H1 (cell line): ENCODE measurements around the gene PTGER3. TPM values are rescaled to one million over a fixed set of nuclear protein-coding genes. Genes with fewer than 3 reads are reported as not detected.

Experiments
- CTCF ChIA-PET: fragments of 300-600 bp; sonication (Branson Sonifier 250); formaldehyde crosslinking; loops from one replicate; lab custom pipeline; 2021; ENCODE audit not compliant: partially characterized antibody; lab: Charles Lee
- POLR2A ChIA-PET: fragments of 300-600 bp; sonication (Branson Sonifier 250); formaldehyde crosslinking; loops from one replicate; lab custom pipeline; 2021; ENCODE audit warnings: inconsistent platforms; ENCODE audit not compliant: partially characterized antibody; lab: Charles Lee
- DNase-seq, 2 experiments: peaks; one replicate each; pipeline versions ENCODE4 v3.0.0 to v3.0.0-alpha.2; 2010 to 2022; ENCODE audit warnings: low spot score in 2 of 2, low read depth in 1 of 2, mixed read lengths in 1 of 2
- FAIRE-seq: peaks from 2 replicates; lab custom pipeline; 2011; peaks lifted over from hg19 to GRCh38; lab: Jason Lieb, UNC
- H2AFZ ChIP-seq: 2 replicates; pipeline ENCODE4 v1.8.1; 2012; ENCODE audit warnings: low read length, inconsistent platforms
- H2AK5ac ChIP-seq: 2 replicates; pipeline ENCODE4 v1.6.1; 2013; ENCODE audit warnings: low read depth, low read length
- H2BK120ac ChIP-seq: replicated peaks from 2 replicates; pipeline ENCODE3; 2013; ENCODE audit warnings: low read depth, low read length, inconsistent platforms
- H2BK12ac ChIP-seq: 2 replicates; pipeline ENCODE4 v1.6.1; 2013; ENCODE audit warnings: low read depth, low read length
- H2BK15ac ChIP-seq: 2 replicates; pipeline ENCODE4 v1.6.1; 2013; ENCODE audit warnings: low read length
- H2BK20ac ChIP-seq: 2 replicates; pipeline ENCODE4 v1.6.1; 2013; ENCODE audit warnings: low read length
- H2BK5ac ChIP-seq: 2 replicates; pipeline ENCODE4 v1.6.1; 2013; ENCODE audit warnings: low read depth, low read length
- H3K14ac ChIP-seq: 2 replicates; pipeline ENCODE4 v1.6.1; 2013; ENCODE audit warnings: inconsistent platforms; ENCODE audit not compliant: insufficient read length
- H3K18ac ChIP-seq: 2 replicates; pipeline ENCODE4 v1.6.1; 2013; ENCODE audit warnings: low read length; ENCODE audit errors: extremely low read depth
- H3K23ac ChIP-seq: 2 replicates; pipeline ENCODE4 v1.6.1; 2013; ENCODE audit warnings: inconsistent platforms; ENCODE audit not compliant: insufficient read length
- H3K23me2 ChIP-seq: 2 replicates; pipeline ENCODE4 v1.6.1; 2013; ENCODE audit warnings: low read depth, low read length
- H3K27ac ChIP-seq: 2 replicates; pipeline ENCODE4 v1.6.1; 2011; ENCODE audit warnings: low read depth, low read length, inconsistent platforms
- H3K27me3 ChIP-seq, 4 experiments: replicated peaks in 1 of 4; 1 replicate in 1 of 4; 2 replicates in 3 of 4; pipeline versions ENCODE4 v1.6.1 to v1.8.1; 2011 to 2013; ENCODE audit warnings: low read length in 3 of 4, mild to moderate bottlenecking in 3 of 4, inconsistent platforms in 2 of 4, mixed read lengths in 2 of 4, moderate library complexity in 1 of 4; ENCODE audit not compliant: control insufficient read depth in 3 of 4, insufficient read depth in 3 of 4; ENCODE audit errors: extremely low read depth in 1 of 4
- H3K36me3 ChIP-seq, 4 experiments: 2 replicates each; pipeline versions ENCODE4 v1.6.1 to v1.8.1; 2011 to 2013; ENCODE audit warnings: mild to moderate bottlenecking in 4 of 4, low read length in 3 of 4, moderate library complexity in 2 of 4, control low read depth in 1 of 4, inconsistent platforms in 1 of 4; ENCODE audit not compliant: insufficient read depth in 4 of 4, control insufficient read depth in 2 of 4
- H3K4ac ChIP-seq: replicated peaks from 2 replicates; pipeline ENCODE3; 2013; ENCODE audit warnings: low read length, low read depth, mixed read lengths, inconsistent platforms; ENCODE audit not compliant: insufficient read length
- H3K4me1 ChIP-seq, 4 experiments: replicated peaks in 1 of 4; 1 replicate in 1 of 4; 2 replicates in 3 of 4; pipeline versions ENCODE4 v1.6.1 to v1.8.1; 2011 to 2013; ENCODE audit warnings: low read length in 3 of 4, inconsistent platforms in 2 of 4, mixed read lengths in 1 of 4; ENCODE audit not compliant: insufficient read depth in 4 of 4, control insufficient read depth in 3 of 4
- H3K4me2 ChIP-seq, 2 experiments: 2 replicates each; pipeline versions ENCODE4 v1.6.1 to v1.8.1; 2011 to 2013; ENCODE audit warnings: low read depth in 2 of 2, low read length in 2 of 2, control low read depth in 1 of 2, inconsistent platforms in 1 of 2, mild to moderate bottlenecking in 1 of 2; ENCODE audit not compliant: insufficient read depth in 1 of 2
- H3K4me3 ChIP-seq, 4 experiments: fragments of 200-600, 300-600 bp in 1 of 4; sonication (generic), shearing (Covaris generic), sonication (Bioruptor Twin) in 1 of 4; 2 replicates each; pipeline versions ENCODE4 v1.5.1 to v1.8.1; 2011 to 2016; ENCODE audit warnings: low read length in 4 of 4, low read depth in 3 of 4, control low read depth in 2 of 4, inconsistent platforms in 2 of 4, mild to moderate bottlenecking in 2 of 4, mixed read lengths in 1 of 4, moderate library complexity in 1 of 4; ENCODE audit not compliant: insufficient read depth in 2 of 4; ENCODE audit errors: extremely low read depth in 1 of 4
- H3K56ac ChIP-seq: replicated peaks from 2 replicates; pipeline ENCODE3; 2013; ENCODE audit warnings: low read depth, mild to moderate bottlenecking, mixed read lengths, low read length, inconsistent platforms; ENCODE audit not compliant: insufficient read length
- H3K79me1 ChIP-seq: 2 replicates; pipeline ENCODE4 v1.6.1; 2013; ENCODE audit warnings: low read depth, low read length, control low read depth
- H3K79me2 ChIP-seq, 2 experiments: 2 replicates each; pipeline versions ENCODE4 v1.6.1 to v1.8.1; 2012 to 2013; ENCODE audit warnings: low read length in 2 of 2, mild to moderate bottlenecking in 2 of 2, inconsistent platforms in 1 of 2; ENCODE audit not compliant: insufficient read depth in 2 of 2, control insufficient read depth in 1 of 2
- H3K9ac ChIP-seq, 4 experiments: replicated peaks in 1 of 4; 1 replicate in 1 of 4; 2 replicates in 3 of 4; pipeline versions ENCODE4 v1.6.1 to v1.8.1; 2011 to 2013; ENCODE audit warnings: low read depth in 3 of 4, low read length in 3 of 4, control low read depth in 2 of 4, mild to moderate bottlenecking in 2 of 4, moderate library complexity in 2 of 4, inconsistent platforms in 1 of 4; ENCODE audit errors: extremely low read depth in 1 of 4
- H3K9me3 ChIP-seq, 2 experiments: 2 replicates each; pipeline versions ENCODE4 v1.6.1 to v1.8.1; 2012 to 2013; ENCODE audit warnings: mild to moderate bottlenecking in 2 of 2, moderate library complexity in 2 of 2, control low read depth in 1 of 2, inconsistent platforms in 1 of 2, low read depth in 1 of 2, low read length in 1 of 2, mixed read lengths in 1 of 2; ENCODE audit not compliant: insufficient read depth in 2 of 2
- H4K20me1 ChIP-seq, 2 experiments: replicated peaks in 1 of 2; 2 replicates each; pipeline versions ENCODE3 to v1.8.1; 2011 to 2013; ENCODE audit warnings: inconsistent platforms in 2 of 2, low read length in 2 of 2, mild to moderate bottlenecking in 1 of 2; ENCODE audit not compliant: insufficient read depth in 2 of 2, control insufficient read depth in 1 of 2
- H4K5ac ChIP-seq: 2 replicates; pipeline ENCODE4 v1.6.1; 2013; ENCODE audit warnings: low read length, low read depth, mixed read lengths, inconsistent platforms; ENCODE audit not compliant: insufficient read length
- H4K8ac ChIP-seq: 2 replicates; pipeline ENCODE4 v1.8.0; 2013; ENCODE audit warnings: mild to moderate bottlenecking, moderate library complexity, low read length, inconsistent platforms; ENCODE audit not compliant: insufficient read depth; ENCODE audit errors: extremely low read depth
- H4K91ac ChIP-seq: replicated peaks from 2 replicates; pipeline ENCODE3; 2013; ENCODE audit warnings: low read length, mixed read lengths, inconsistent platforms; ENCODE audit not compliant: insufficient read length
- BCL11A ChIP-seq, 2 experiments: IDR thresholded peaks; one replicate each; pipeline ENCODE4 v1.6.1; 2011; ENCODE audit warnings: low read depth in 2 of 2, low read length in 2 of 2, mild to moderate bottlenecking in 2 of 2
- CEBPB ChIP-seq: IDR thresholded peaks from 2 replicates; pipeline ENCODE4 v1.6.1; 2012; ENCODE audit warnings: low read depth, low read length
- CHD2 ChIP-seq: IDR thresholded peaks from 2 replicates; pipeline ENCODE4 v1.6.1; 2012; ENCODE audit warnings: low read length, improper control_type of control experiment
- EP300 ChIP-seq, 2 experiments: IDR thresholded peaks; 1 replicate in 1 of 2; 2 replicates in 1 of 2; pipeline ENCODE4 v1.6.1; 2011 to 2012; ENCODE audit warnings: low read depth in 2 of 2, low read length in 2 of 2, mild to moderate bottlenecking in 2 of 2, borderline replicate concordance in 1 of 2, inconsistent platforms in 1 of 2, moderate library complexity in 1 of 2
- HDAC2 ChIP-seq, 2 experiments: fragments of 300-600 bp in 1 of 2; sonication (generic) in 1 of 2; IDR thresholded peaks; 2 replicates each; pipeline ENCODE4 v1.6.1; 2011 to 2012; ENCODE audit warnings: low read depth in 2 of 2, low read length in 2 of 2, mild to moderate bottlenecking in 2 of 2, moderate library complexity in 2 of 2, borderline replicate concordance in 1 of 2, inconsistent platforms in 1 of 2
- MAFK ChIP-seq: IDR thresholded peaks from 2 replicates; pipeline ENCODE4 v1.6.1; 2012; ENCODE audit warnings: low read depth, mild to moderate bottlenecking, improper control_type of control experiment, low read length
- NANOG ChIP-seq: IDR thresholded peaks from 2 replicates; pipeline ENCODE4 v1.6.1; 2011; ENCODE audit warnings: low read length, low read depth, mild to moderate bottlenecking, inconsistent platforms; ENCODE audit not compliant: insufficient read depth, poor library complexity, severe bottlenecking
- PHF8 ChIP-seq: fragments of 200-600 bp; sonication (generic); conservative IDR thresholded peaks from 2 replicates; pipeline ENCODE4 v1.7.1; 2012; ENCODE audit warnings: low read depth, mild to moderate bottlenecking, inconsistent platforms, low read length, moderate library complexity
- POLR2A ChIP-seq, 2 experiments: IDR thresholded peaks; 1 replicate in 1 of 2; 2 replicates in 1 of 2; pipeline ENCODE4 v1.6.1; 2011; ENCODE audit warnings: low read depth in 2 of 2, low read length in 2 of 2, mild to moderate bottlenecking in 2 of 2; ENCODE audit errors: control extremely low read depth in 1 of 2
- POU5F1 ChIP-seq: IDR thresholded peaks from 2 replicates; pipeline ENCODE4 v1.6.1; 2011; ENCODE audit warnings: low read depth, mild to moderate bottlenecking, low read length, moderate library complexity
- SIRT6 ChIP-seq: IDR thresholded peaks from one replicate; pipeline ENCODE4 v1.7.1; 2012; ENCODE audit warnings: low read length, inconsistent platforms
- SRF ChIP-seq: IDR thresholded peaks from 2 replicates; pipeline ENCODE4 v1.6.1; 2011; ENCODE audit warnings: mild to moderate bottlenecking, low read depth, low read length, moderate library complexity
- SUZ12 ChIP-seq: fragments of 200-600 bp; sonication (generic); IDR thresholded peaks from 2 replicates; pipeline ENCODE4 v1.6.1; 2012; ENCODE audit warnings: mild to moderate bottlenecking, inconsistent platforms, low read length, moderate library complexity, mixed read lengths
- TAF1 ChIP-seq: IDR thresholded peaks from 2 replicates; pipeline ENCODE4 v1.6.1; 2011; ENCODE audit warnings: mild to moderate bottlenecking, low read depth, low read length
- WGBS, 2 experiments: shearing (Covaris generic) in 1 of 2; methylation state at CpG; one replicate each; pipeline versions ENCODE4 v1.1.6 to v1.1.7; 2013 to 2015; ENCODE audit warnings: low lambda C conversion rate in 2 of 2, mixed read lengths in 2 of 2, inconsistent platforms in 1 of 2, low coverage in 1 of 2, missing lambda C conversion rate in 1 of 2; ENCODE audit not compliant: insufficient replicate concordance in 2 of 2, insufficient coverage in 1 of 2, insufficient read length in 1 of 2; ENCODE audit errors: extremely low coverage in 1 of 2, missing lambda C conversion rate in 1 of 2; 5-methylcytosine and 5-hydroxymethylcytosine counted together
- polyA plus RNA-seq, 7 experiments: library from polyadenylated mRNA; depleted of rRNA in 3 of 7; stranded (reverse) in 5 of 7; unstranded in 2 of 7; fragments of >200 nt in 5 of 7; fragments of 200-250 nt in 2 of 7; gene quantifications; 1 replicate in 5 of 7; 2 replicates in 1 of 7; 4 replicates in 1 of 7; pipeline versions ENCODE4 v1.2.1 to v1.2.3, GENCODE V29; 2011 to 2013; ENCODE audit warnings: missing spikeins in 2 of 7, mixed read lengths in 2 of 7
- total RNA-seq: library from RNA; stranded (reverse); fragmentation: NEBNext Ultra II Directional; extraction: Animal tissue kit (Norgen Biotek cat#: 25700); gene quantifications from 2 replicates; pipeline ENCODE4 v1.2.1, GENCODE V29; 2021

The PTGER3 gene
- total and polyA plus RNA-seq, 2 of the 8 experiments (the other 6 are each of a cell fraction or from before 2014, with no cell fraction given), result 0.38 to 0.82 TPM

DNA sequence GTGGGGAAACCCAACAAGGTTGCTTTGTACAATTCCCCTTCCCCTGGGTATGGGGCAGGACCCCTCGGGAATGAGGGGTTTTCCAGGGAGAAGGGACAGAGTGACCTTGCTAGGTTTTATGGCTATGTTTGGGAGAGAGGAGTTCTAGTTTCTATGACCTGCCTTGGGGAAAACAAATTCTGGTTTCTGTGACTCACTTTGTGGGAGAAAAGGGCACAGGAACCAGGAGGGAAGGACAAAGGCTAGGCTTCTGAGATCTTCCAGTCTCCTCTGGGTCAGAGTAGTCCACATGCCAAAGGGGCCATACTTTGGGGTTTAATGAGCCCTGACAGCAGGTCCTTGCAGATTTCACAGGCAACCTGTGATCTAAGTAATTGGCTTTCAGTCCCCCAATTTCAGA, 5.5 kb upstream of the PTGER3 start:
- CTCF ChIA-PET, result no interaction called here

More for the DNA sequence above, 5.5 kb upstream of the PTGER3 start:
- Histone ChIP-seq H3K14ac (no peak overlapping the region), H4K91ac (no peak overlapping the region), H2BK120ac (no peak overlapping the region), H4K20me1 (no peaks in the 10 kb centered on the region), H2BK5ac (no peak overlapping the region), H3K56ac (no peak overlapping the region), H3K23me2 (no peaks in the 10 kb centered on the region), H2BK12ac (no peak overlapping the region), H3K4me2 (no peak overlapping the region), H3K23ac (no peak overlapping the region), H3K4me3 (no peak overlapping the region), H3K79me1 (no peaks in the 10 kb centered on the region), H2AFZ (no peak overlapping the region), H2BK20ac (no peak overlapping the region), H3K36me3 (peaks cover 0 to 2% (median 0%) of the 10 kb centered on the region in 4 experiments; a peak in 1 of 8 replicates), H4K5ac (no peak overlapping the region), H2BK15ac (no peak overlapping the region), H3K4me1 (peaks cover 0 to 1% (median 0%) of the 10 kb centered on the region in 4 experiments; a peak in 1 of 7 replicates), H3K9ac (no peak overlapping the region), H3K27ac (no peak overlapping the region), H4K8ac (no peak overlapping the region), H3K27me3 (peaks cover 2 to 8% (median 3%) of the 10 kb centered on the region in 4 experiments), H3K4ac (no peak overlapping the region), H3K9me3 (no peaks in the 10 kb centered on the region), H2AK5ac (no peak overlapping the region), H3K79me2 (no peaks in the 10 kb centered on the region), H3K18ac (no peak overlapping the region)
- DNase-seq, result no peak
- POLR2A ChIA-PET, result interaction anchor here (1.0 to 1.3 kb wide), 2 partner anchors 10 to 27 kb away, joined by 3 to 4 read pairs; partner anchors contain the start of gene ZRANB2
- WGBS, 2 experiments, result 100% methylated on average over 1 of the region's 1 CpG; no CpG with 5 or more reads in 1 of the 2 experiments
- FAIRE-seq, result no peak
- TF ChIP-seq MAFK, result no peak
- no peak for TF ChIP-seq SRF
- TF ChIP-seq SUZ12, result no peak
- no peak for TF ChIP-seq POU5F1
- no peak for TF ChIP-seq EP300 (IDR thresholded peaks at IDR 0.05; ENCODE audit: borderline replicate concordance in 1 of 2, low read depth in 2 of 2, low read length in 2 of 2)
- no peak for TF ChIP-seq NANOG
- no peak for TF ChIP-seq CEBPB
- TF ChIP-seq POLR2A (IDR thresholded peaks at IDR 0.05; ENCODE audit: control extremely low read depth in 1 of 2, low read depth in 2 of 2, low read length in 2 of 2), result no peak
- no peak for TF ChIP-seq BCL11A (IDR thresholded peaks at IDR 0.05; ENCODE audit: low read depth in 2 of 2, low read length in 2 of 2)
- TF ChIP-seq TAF1, result no peak
- TF ChIP-seq SIRT6, result no peak
- no peak for TF ChIP-seq PHF8
- TF ChIP-seq HDAC2 (IDR thresholded peaks at IDR 0.05; ENCODE audit: borderline replicate concordance in 1 of 2, low read depth in 2 of 2, low read length in 2 of 2), result no peak
- TF ChIP-seq CHD2, result no peak
